HCT116 (cell line): ENCODE results near the gene MSI2.

Experiments
- CTCF ChIP-seq, 3 experiments: fragments of 200-600 bp in 1 of 3; sonication (generic) in 1 of 3; IDR thresholded peaks in 2 of 3; conservative IDR thresholded peaks in 1 of 3; 2 replicates each; pipeline ENCODE4 v1.5.1; 2012 to 2017; ENCODE audit warnings: low read depth in 2 of 3, low read length in 2 of 3, antibody characterized with exemption in 1 of 3, borderline replicate concordance in 1 of 3, control low read depth in 1 of 3, mild to moderate bottlenecking in 1 of 3, mixed read lengths in 1 of 3, mixed run types in 1 of 3, moderate library complexity in 1 of 3; ENCODE audit not compliant: insufficient read depth in 1 of 3
- EZH2 ChIP-seq: fragments of 200-600 bp; sonication (generic); IDR thresholded peaks from 2 replicates; pipeline ENCODE4 v1.6.1; 2017; ENCODE audit warnings: antibody characterized with exemption, mixed run types
- POLR2AphosphoS5 ChIP-seq: IDR thresholded peaks from 2 replicates; pipeline ENCODE4 v1.6.1; 2011; ENCODE audit warnings: mild to moderate bottlenecking, low read depth, low read length, moderate library complexity
- YY1 ChIP-seq: IDR thresholded peaks from 2 replicates; pipeline ENCODE4 v1.6.1; 2011; ENCODE audit warnings: low read length, low read depth, moderate library complexity, mild to moderate bottlenecking; ENCODE audit not compliant: insufficient replicate concordance; ENCODE audit errors: extremely low read depth
- ZBTB33 ChIP-seq: IDR thresholded peaks from 2 replicates; pipeline ENCODE4 v1.6.1; 2011; ENCODE audit warnings: mild to moderate bottlenecking, low read length, moderate library complexity; ENCODE audit not compliant: insufficient replicate concordance; ENCODE audit errors: extremely low read depth
- ZNF274 ChIP-seq: fragments of 200-500 bp; sonication (Bioruptor generic); IDR thresholded peaks from 2 replicates; pipeline ENCODE4 v1.6.1; 2014; ENCODE audit warnings: mild to moderate bottlenecking, low read depth, low read length, inconsistent platforms

- TF ChIP-seq EZH2 (no peak), CTCF (IDR thresholded peaks at IDR 0.05 in 2 of 3, conservative IDR thresholded peaks at IDR 0.05 in 1 of 3; ENCODE audit: borderline replicate concordance in 1 of 3, insufficient read depth in 1 of 3, low read depth in 2 of 3, low read length in 2 of 3) (no peak), ZNF274 (no peak), YY1 (no peak), POLR2AphosphoS5 (no peak), ZBTB33 (no peak)
Observed at GRCh38 chr17:57531648-57532504, 275.6 kb downstream of the MSI2 start.
